ENCODE measurements around the gene MYO3B.

DNA sequence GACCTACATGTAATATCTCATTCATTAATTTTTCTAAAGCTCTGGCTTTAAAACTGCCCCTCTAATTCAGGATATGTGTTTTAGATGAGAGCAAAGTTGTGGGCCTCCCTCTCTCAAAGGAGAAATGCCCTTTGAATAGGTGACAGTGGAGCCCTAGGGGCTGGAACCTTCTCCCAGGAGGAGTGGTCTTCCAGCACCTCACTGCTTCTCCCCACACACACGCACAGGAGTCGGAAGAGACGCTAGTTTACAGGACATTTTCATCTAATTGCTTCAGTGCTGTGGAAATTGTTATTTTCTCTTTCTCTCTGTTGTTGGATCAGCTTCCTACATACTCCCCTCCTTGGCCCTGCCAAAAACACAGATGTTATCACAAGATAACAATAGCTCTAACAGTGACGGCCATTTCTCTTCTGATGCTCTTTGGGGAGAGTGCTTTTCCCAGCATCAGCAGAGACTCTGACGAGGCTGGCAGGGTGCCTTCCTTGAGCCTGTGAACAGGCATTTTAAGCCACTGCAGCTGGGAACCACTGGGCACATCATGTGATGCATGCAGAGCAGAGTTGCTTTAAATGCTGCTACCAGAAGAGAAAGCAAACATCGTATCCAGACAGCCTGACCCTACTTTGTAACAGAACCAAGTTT, 327.8 kb downstream of the MYO3B start:
- no peak for TF ChIP-seq TAF1 (IDR thresholded peaks at IDR 0.05; ENCODE audit: low read depth, low read length)
- no peak for TF ChIP-seq CTCF (IDR thresholded peaks at IDR 0.05; ENCODE audit: control extremely low read depth in 1 of 3, insufficient read depth in 1 of 3, low read depth in 1 of 3, low read length in 3 of 3)
- no peak for TF ChIP-seq ZNF274 (IDR thresholded peaks at IDR 0.05; ENCODE audit: borderline replicate concordance, extremely low read depth, low read length)
- TF ChIP-seq TEAD4 (IDR thresholded peaks at IDR 0.05; ENCODE audit: low read depth, low read length), result no peak
- no peak for TF ChIP-seq EP300 (IDR thresholded peaks at IDR 0.05; ENCODE audit: borderline replicate concordance in 1 of 2, low read depth in 2 of 2, low read length in 2 of 2)
- TF ChIP-seq CHD1 (IDR thresholded peaks at IDR 0.05; ENCODE audit: low read depth, low read length), result no peak
- TF ChIP-seq, protein P1, sequence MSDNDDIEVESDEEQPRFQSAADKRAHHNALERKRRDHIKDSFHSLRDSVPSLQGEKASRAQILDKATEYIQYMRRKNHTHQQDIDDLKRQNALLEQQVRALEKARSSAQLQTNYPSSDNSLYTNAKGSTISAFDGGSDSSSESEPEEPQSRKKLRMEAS (IDR thresholded peaks at IDR 0.05), result no peak
- no peak for TF ChIP-seq RXRA (IDR thresholded peaks at IDR 0.05; ENCODE audit: insufficient read depth, low read depth, low read length)
- TF ChIP-seq RFX5 (IDR thresholded peaks at IDR 0.05; ENCODE audit: borderline replicate concordance, low read depth, low read length), result no peak
- no peak for TF ChIP-seq JUND (IDR thresholded peaks at IDR 0.05; ENCODE audit: low read length)
- TF ChIP-seq, protein P2, sequence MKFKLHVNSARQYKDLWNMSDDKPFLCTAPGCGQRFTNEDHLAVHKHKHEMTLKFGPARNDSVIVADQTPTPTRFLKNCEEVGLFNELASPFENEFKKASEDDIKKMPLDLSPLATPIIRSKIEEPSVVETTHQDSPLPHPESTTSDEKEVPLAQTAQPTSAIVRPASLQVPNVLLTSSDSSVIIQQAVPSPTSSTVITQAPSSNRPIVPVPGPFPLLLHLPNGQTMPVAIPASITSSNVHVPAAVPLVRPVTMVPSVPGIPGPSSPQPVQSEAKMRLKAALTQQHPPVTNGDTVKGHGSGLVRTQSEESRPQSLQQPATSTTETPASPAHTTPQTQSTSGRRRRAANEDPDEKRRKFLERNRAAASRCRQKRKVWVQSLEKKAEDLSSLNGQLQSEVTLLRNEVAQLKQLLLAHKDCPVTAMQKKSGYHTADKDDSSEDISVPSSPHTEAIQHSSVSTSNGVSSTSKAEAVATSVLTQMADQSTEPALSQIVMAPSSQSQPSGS (IDR thresholded peaks at IDR 0.05; ENCODE audit: low read length), result no peak
- no peak for TF ChIP-seq POLR2A (IDR thresholded peaks at IDR 0.05; ENCODE audit: control extremely low read depth in 1 of 2, low read depth in 2 of 2, low read length in 2 of 2)
